Measurements from ENCODE around the gene AXIN1.
A peak's percentile ranks its signal among the peaks of the same experiment; 100 is the strongest.

Gene AXIN1, protein sequence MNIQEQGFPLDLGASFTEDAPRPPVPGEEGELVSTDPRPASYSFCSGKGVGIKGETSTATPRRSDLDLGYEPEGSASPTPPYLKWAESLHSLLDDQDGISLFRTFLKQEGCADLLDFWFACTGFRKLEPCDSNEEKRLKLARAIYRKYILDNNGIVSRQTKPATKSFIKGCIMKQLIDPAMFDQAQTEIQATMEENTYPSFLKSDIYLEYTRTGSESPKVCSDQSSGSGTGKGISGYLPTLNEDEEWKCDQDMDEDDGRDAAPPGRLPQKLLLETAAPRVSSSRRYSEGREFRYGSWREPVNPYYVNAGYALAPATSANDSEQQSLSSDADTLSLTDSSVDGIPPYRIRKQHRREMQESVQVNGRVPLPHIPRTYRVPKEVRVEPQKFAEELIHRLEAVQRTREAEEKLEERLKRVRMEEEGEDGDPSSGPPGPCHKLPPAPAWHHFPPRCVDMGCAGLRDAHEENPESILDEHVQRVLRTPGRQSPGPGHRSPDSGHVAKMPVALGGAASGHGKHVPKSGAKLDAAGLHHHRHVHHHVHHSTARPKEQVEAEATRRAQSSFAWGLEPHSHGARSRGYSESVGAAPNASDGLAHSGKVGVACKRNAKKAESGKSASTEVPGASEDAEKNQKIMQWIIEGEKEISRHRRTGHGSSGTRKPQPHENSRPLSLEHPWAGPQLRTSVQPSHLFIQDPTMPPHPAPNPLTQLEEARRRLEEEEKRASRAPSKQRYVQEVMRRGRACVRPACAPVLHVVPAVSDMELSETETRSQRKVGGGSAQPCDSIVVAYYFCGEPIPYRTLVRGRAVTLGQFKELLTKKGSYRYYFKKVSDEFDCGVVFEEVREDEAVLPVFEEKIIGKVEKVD

DNA sequence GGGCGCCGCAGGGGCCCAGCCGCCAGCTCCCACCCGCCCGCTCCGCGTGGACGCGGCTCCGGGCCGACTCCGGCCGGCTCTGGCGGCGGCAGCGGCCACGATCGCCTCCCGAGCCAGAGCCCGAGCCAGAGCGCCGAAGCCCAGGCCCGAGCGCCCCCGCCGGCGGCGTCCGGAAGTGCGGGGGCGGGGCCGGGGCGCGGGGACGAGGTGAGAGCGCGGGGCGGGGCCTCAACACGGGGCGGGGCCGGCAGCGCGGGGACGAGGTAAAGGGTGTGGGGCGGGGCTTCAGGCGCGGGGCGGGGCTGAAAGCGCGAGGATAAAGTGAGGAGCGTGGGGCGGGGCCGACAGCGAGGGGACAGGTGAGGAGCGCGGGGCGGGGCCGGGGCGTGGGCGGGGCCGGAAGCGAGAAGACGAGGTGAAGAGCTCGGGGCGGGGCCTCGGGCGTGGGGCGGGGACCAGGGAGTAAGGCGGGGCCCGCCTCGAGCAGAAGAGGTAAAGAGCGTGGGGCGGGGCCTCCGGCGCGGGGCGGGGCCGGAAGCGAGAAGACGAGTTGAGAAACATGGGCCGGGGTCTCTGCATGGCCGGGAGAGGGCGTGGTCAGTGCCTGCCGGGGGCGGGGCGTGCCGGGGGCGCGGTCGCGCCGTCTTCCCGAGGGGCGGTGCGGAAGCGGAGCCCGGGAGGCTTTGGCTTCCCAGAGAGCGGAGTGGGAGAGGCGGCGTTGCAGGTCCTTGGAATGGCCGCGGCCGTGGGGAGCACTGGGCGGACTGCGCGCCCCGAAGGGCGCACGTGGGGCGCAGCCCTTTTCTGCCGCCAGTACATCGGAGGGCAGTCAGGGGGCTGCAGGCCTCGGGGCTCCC is at the start of gene AXIN1:
Gene AXIN1 (minus strand): TSS at position 177 of the 857 bp plus-strand sequence. CDS start 5,698 bp downstream, outside the sequence.
- peak; percentile 99 for DNase-seq

DNA sequence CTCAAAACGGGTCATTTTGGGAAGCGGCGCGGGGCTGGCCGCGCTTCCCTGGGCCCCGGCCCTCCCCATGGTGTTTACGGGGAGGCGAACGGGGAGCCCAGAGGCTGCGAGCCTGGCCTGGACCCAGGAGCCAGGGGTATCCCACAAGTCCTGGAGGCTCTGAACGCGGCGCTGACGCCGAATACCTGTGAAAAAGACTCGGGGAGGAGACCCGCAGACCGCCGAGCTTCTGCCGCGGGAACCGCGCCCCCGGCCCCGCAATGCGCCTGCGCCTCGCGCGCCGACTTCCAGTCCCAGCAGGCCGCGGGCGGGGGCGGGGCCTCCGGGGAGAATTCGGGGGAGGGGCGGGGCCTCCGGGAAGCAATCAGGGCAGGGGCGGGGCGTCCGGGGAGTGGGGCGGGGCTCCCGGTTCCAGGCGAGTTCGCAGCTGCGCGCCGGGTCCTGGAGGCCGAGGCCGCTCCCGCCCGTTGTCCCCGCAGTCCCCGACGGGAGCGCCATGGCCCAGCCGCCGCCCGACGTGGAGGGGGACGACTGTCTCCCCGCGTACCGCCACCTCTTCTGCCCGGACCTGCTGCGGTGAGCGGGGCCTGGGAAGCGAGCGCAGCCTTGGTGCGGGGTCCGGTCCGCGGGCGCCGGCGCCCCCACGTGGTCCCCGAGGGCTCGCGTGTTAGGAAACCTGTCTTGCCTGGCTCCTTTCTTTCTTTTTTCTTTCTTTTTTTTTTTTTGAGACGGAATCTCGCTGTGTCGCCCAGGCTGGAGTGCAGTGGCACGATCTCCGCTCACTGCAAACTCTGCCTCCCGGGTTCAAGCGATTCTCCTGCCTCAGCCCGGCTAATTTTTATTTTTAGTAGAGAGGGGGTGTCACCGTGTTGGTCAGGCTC is 49.2 kb upstream of the AXIN1 start, which contains the start of gene DECR2:
Gene DECR2 (plus strand): TSS at position 418 of the 881 bp plus-strand sequence. CDS start 79 bp downstream, at position 497.
- DNase-seq, result peak; percentile 95

DNA sequence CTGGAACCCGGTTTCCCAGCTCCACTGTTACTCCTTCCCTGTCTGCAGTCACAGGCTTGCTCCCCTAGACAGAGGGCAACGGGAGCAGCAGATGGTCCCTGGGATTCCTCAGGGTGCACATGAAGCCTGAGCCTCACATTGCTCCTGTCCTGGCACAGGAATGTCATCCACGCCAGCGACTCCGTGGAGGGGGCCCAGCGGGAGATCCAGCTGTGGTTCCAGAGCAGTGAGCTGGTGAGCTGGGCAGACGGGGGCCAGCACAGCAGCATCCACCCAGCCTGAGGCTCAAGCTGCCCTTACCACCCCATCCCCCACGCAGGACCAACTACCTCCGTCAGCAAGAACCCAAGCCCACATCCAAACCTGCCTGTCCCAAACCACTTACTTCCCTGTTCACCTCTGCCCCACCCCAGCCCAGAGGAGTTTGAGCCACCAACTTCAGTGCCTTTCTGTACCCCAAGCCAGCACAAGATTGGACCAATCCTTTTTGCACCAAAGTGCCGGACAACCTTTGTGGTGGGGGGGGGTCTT is 47.6 kb upstream of the AXIN1 start:
- peak; percentile 61 for DNase-seq

DNA sequence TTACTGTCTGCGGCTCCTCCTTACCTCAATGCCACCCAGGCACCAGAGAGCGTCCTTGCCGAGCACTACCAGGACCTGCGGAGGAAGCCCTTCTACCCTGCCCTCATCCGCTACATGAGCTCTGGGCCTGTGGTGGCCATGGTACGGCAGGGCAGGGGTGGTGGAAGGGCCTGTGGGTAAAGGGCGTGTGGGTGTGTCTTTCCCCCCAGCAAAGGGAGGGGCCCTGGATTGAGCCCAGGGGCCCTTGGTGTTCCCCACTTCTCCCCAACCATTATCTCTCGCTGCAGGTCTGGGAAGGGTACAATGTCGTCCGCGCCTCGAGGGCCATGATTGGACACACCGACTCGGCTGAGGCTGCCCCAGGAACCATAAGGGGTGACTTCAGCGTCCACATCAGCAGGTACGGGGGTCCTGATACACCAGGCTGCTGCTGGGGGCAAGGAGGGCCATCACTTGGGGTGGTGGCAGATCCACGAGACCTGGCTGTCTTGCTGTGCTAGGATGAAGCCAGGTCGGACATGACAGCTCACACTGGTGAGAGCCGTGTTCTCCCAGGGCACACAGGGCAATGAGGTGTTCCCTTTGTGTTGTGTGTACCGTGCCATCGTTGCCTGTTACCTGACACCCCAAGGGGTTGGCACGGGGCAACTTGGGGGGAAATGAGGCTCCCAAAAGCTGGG is 47.0 kb upstream of the AXIN1 start:
- DNase-seq, result peak; percentile 93

DNA sequence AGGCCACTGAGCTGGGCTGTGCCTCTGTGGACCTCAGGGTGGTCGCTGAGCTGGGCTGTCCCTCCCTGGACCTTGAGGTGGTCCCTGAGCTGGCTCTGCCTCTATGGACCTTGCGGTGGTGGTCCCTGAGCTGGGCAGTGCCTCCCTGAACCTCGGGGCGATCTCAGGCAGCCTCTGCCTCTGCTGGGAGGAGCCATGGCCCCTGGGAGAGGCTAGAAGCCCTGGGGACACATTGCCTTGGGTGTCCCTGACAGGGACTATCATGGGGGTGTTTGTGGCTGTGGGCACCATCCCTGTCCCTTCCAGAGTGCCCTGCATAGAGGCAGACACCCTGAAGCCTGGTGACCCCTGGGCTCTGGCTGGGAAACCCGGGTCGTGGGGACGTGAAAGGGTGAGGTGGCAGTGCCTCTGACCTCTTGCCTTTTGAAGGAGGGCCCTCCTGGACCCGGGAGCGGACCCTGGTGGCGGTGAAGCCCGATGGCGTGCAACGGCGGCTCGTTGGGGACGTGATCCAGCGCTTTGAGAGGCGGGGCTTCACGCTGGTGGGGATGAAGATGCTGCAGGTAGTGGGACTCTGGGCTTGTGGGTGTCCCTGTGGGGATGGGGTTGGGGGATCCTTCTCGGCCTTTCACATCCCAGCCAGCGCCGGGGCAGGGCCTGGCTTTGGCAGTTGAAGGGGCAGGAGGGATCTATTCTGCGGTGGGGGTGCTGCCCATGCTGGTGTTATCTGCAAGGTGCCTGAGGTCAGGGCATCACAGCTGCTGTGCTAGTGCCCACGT is 46.2 kb upstream of the AXIN1 start:
- peak; percentile 89 for DNase-seq

DNA sequence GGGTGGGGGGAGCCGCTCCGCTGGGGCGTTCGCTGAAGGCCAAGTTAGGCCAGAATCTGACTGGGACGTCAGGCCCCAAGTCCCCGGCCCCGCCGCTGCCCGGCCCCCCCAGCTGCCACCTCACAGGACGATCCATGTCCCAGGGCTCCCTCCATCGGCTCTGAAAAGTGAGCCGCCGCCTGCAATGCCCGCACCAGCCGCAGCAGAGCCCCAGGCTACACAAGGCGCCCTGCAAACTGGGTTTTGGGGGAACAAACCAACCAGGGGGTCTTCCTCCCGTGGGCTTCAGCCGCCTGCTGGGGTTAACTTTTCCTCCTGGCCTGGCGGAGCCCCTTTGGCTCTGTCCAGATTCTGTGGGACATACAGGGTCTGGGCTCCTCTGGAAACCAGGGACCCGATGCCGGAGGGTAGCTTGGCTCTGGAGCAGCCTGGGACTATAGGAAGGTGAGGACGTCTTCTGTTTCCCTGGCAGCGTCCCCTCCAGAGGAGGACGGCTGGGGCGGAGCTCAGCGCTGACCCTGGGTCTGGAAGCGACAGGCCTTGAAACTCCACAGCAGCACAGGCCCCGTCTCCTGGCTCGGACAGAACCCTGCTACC is 45.3 kb upstream of the AXIN1 start:
- DNase-seq, result peak; percentile 86

DNA sequence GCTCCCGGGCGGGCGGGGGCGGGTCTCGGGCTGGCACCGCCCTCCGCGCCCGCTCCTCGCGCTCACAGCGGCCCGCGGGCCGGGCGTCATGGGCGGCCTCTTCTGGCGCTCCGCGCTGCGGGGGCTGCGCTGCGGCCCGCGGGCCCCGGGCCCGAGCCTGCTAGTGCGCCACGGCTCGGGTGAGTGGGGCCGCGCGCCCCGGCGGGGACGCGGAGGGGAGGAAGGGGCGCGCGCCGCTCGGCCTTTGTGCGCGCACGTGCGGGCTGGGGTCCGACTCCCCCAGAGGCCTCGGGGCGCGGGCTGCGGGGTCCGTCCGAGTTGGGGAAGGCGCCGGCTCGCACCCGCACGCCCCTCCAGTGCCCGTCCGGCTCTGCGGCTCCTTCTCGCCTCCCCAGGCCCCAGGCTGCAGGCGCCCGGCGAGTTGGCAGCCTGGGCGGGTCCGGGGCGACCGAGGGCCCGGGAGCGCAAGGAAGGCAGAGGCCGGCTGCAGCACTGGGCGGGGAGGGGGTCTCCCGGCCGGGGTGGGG is 44.7 kb upstream of the AXIN1 start, which contains the start of gene NME4:
Gene NME4 (plus strand): TSS at position 65 of the 527 bp plus-strand sequence. CDS start 24 bp downstream, at position 89.
- peak; percentile 59 for DNase-seq

DNA sequence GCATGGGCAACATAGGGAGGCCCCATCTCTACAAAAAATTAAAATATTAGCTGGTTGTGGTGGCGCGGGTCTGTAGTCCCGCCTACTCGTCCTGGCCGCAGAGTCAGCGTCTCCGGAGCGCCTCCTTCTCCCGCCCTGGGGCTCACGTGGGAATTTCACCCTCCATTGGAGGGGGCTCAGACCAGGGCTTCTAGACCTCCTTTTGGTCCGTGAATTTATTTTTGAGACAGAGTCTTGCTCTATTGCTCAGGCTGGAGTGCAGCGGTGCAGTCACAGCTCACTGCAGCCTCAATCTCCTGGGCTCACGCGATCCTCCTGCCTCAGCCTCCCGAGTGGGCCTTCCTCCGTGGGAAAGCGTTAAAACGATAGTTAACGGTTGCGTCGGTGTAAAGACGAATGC is 44.1 kb upstream of the AXIN1 start:
- DNase-seq, result peak; percentile 93

DNA sequence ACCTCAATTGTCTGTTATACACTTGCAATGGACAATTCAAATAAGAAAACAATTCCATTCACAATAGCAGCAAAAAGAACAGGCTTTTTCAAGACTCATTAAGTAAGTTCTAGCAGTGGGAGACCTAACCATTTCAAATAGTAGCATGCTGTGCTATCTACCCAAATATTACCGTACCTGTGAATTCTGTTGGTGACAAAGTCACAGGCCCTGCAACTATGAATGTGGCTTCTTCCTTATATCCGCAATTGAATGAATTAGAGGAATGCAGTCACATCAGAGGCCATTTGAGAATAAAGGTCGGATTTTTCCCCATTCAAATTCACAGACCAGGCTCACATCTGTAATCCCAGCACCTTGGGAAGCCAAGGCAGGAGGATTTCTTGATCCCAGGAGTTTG is 43.7 kb upstream of the AXIN1 start:
- peak; percentile 39 for DNase-seq

DNA sequence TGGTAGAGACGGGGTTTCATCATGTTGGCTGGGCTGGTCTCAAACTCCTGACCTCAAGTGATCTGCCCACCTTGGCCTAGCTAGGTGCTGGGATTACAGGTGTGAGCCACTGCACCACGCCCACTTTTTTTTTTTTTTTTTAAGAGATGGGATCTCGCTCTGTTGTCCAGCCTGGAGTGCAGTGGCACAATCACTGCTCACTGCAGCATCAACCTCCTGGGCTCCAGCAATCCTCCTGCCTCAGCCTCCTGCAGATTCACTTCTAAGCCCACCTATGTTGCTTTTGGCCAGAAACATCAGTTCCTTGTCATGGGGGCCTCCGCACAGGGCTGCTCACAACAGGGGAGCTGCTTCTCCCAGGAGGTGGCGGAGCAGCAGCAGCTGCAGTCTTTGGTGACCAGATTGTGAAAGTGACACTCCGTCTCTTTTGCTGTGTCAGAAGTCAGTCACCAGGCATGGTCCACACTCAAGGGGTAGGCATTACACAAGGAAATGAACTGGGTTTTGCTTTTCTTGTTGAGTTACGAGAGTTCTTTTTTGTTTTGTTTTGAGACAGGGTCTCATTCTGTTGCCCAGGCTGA is 40.0 kb upstream of the AXIN1 start:
- peak; percentile 70 for DNase-seq

DNA sequence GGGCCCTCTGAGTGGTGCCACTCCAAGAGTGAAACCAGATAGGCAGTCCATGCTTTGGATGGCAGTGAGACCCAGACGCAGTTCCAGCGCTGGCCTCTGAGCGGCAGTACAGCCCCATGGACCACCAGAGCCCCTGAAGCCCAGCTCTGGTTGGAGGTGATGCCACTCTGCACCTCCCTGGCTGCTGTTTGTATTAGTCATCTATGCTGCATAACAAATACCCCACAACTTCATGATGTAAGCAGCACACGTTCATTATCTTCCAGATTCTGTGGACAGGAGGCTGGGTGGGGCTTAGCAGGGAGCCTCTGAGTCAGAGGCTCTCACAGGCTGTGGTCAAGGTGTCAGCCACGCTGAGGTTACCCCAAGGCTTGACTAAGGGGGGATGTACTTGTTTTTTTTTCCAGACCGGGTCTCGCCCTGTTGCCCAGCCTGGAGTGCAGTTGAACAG is 39.4 kb upstream of the AXIN1 start:
- DNase-seq, result peak; percentile 88

DNA sequence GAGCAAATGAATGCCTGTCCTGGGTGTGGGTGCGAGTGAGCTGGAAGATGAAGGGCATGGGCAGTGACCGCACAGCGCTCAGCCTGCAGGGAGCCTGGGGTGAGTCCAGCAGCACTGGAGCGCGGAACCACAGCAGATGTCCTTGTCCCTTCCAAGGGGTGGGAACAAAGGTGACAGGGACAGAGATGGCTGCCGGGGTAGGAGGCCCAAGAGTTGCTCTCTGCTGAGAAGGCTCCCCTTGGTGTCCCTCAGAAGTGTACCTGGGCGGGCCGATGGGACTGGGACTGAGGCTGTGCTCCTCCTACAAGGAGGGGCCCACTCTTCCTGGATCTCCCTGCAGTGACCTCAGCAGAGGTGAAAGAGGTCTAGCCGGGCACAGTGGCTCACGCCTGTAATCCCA is 36.8 kb upstream of the AXIN1 start:
- DNase-seq, result no peak

DNA sequence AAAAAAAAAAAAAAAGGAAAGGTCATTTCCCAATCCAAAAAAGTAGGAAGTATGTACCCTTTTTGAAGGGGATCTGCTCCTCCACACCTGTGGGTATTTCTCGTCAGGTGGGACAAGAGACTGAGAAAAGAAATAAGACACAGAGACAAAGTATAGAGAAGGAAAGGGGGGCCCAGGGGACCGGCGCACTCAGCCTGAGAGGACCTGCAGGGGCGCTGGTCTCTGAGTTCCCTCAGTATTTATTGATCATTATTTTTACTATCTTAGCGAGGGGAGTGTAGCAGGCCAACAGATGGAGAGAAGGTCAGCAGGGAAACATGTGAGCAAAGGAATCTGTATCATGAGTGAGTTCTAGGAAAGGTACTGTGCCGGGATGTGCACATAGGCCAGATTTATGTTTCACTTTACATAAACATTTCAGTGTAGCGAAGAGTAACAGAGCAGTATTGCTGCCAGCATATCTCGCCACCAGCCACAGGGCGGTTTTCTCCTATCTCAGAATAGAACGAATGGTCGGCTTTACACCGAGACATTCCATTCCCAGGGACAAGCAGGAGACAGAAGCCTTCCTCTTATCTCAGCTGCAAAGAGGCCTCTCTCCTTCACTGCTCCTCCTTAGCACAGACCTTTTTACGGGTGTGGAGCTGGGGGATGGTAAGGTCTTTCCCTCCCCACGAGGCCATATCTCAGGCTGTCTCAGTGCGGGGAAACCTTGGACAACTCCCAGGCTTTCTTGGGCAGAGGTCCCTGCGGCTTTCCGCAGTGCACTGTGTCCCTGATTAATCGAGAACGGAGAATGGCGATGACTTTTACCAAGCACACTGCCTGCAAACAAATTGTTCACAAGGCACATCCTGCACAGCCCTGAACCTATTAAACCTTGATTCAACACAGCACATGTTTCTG is 35.5 kb upstream of the AXIN1 start:
- DNase-seq, result peak; percentile 73

DNA sequence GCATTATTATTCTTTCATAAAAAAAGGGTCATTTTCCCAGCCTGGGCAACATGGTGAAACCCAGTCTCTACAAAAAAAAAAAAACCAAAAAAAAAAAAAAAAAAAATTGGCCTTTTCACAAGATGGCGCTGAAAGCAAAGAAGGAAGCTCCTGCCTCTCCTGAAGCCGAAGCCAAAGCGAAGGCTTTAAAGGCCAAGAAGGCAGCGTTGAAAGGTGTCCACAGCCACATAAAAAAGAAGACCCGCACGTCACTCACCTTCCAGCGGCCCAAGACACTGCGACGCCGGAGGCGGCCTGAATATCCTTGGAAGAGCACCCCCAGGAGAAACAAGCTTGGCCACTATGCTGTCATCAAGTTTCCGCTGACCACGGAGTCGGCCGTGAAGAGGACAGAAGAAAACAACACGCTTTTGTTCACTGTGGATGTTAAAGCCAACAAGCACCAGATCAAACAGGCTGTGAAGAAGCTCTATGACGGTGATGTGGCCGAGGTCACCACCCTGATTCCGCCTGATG is 34.2 kb upstream of the AXIN1 start:
- peak; percentile 55 for DNase-seq

DNA sequence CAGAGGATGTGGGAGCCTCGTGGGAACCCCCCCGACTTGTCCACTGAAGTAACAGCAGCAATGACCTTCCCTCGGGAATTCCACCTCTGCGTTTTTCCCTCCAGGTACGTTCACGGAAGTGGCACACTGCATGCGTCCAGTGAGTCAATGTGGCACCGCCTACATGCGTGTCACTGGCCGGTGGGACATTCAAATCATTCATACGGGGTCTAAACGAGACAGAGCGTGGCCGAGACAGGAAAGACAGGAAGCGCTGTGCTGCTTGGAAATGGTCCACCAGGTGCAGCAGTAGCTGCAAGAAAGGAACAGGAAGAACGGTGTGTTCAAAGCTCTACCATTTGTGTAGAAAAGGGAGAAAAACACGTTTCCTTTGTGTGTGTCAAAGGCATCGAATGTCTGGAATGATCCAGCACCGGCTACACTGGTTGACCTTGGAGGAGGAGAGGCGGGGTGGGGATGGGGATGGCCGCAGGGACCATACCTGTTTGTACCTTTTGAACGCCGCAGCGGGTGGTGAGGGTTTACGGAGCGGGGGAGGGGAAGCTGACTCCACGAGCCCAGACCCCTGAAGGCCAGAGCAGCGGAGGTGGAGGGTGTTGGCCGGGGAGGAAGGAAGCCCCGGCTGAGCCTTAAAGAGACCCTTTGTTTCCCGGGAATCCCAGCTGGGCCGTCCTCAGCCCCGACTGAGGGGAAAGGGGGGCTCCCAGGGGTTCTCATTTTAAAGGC is 31.0 kb upstream of the AXIN1 start:
- no peak for DNase-seq

All from hematopoietic multipotent progenitor cell treated with erythropoietin and hydrocortisone succinate and interleukin-3 and kit ligand, for 6 days (in vitro differentiated cells).